Karpas-422 (cell line): Measurements from ENCODE around the gene NPPA. TPM values are rescaled to one million over a fixed set of nuclear protein-coding genes. Genes with fewer than 3 reads are reported as not detected.
A peak's percentile ranks its signal among the peaks of the same experiment; 100 is the strongest.
"Not testable (repeated sequence)": the region's sequence is repeated elsewhere in the genome, so short reads cannot be mapped to it uniquely, and the experiment has no call there.

Experiments
- DNase-seq: peaks from one replicate; pipeline ENCODE4 v3.0.0-alpha.2; 2015
- H2AFZ ChIP-seq: fragments of 200-600 bp; sonication (generic); 2 replicates; pipeline ENCODE4 v1.6.1; 2014; ENCODE audit warnings: antibody characterized with exemption, low read length, mixed read lengths
- H3K27ac ChIP-seq: fragments of 200-600 bp; sonication (generic); 2 replicates; pipeline ENCODE4 v1.5.1; 2014; ENCODE audit warnings: mild to moderate bottlenecking, low read length, moderate library complexity
- H3K27me3 ChIP-seq: fragments of 200-600 bp; sonication (generic); 2 replicates; pipeline ENCODE4 v1.6.1; 2014; ENCODE audit warnings: low read length, mixed read lengths
- H3K36me3 ChIP-seq: fragments of 200-600 bp; sonication (generic); 2 replicates; pipeline ENCODE4 v1.6.1; 2014; ENCODE audit warnings: low read length, mixed read lengths; ENCODE audit not compliant: insufficient read depth
- H3K4me1 ChIP-seq: fragments of 200-600 bp; sonication (generic); 2 replicates; pipeline ENCODE4 v1.6.1; 2014; ENCODE audit warnings: mild to moderate bottlenecking, low read length, mixed read lengths
- H3K4me2 ChIP-seq: fragments of 200-600 bp; sonication (generic); 2 replicates; pipeline ENCODE4 v1.6.1; 2014; ENCODE audit warnings: low read length, low read depth, mild to moderate bottlenecking; ENCODE audit not compliant: poor library complexity, severe bottlenecking
- H3K4me3 ChIP-seq: fragments of 200-600 bp; sonication (generic); 2 replicates; pipeline ENCODE4 v1.5.1; 2014; ENCODE audit warnings: mild to moderate bottlenecking, antibody characterized with exemption, low read length, mixed read lengths
- H3K79me2 ChIP-seq: fragments of 200-600 bp; sonication (generic); 2 replicates; pipeline ENCODE4 v1.6.1; 2014; ENCODE audit warnings: mild to moderate bottlenecking, low read length, mixed read lengths
- H3K9ac ChIP-seq: fragments of 200-600 bp; sonication (generic); 2 replicates; pipeline ENCODE4 v1.6.0; 2014; ENCODE audit warnings: low read length
- H3K9me2 ChIP-seq: fragments of 200-600 bp; sonication (generic), shearing (Covaris generic); replicated peaks from 2 replicates; pipeline ENCODE4 v1.6.0; 2014; ENCODE audit warnings: mild to moderate bottlenecking, low read length, moderate library complexity; ENCODE audit not compliant: insufficient read depth
- H3K9me3 ChIP-seq: fragments of 300-700, 200-600 bp; sonication (generic); 2 replicates; pipeline ENCODE4 v1.6.1; 2014; ENCODE audit warnings: low read length, mixed read lengths
- H4K20me1 ChIP-seq: fragments of 200-600 bp; sonication (generic); 2 replicates; pipeline ENCODE4 v1.6.1; 2014; ENCODE audit warnings: mild to moderate bottlenecking, antibody characterized with exemption, low read length, low read depth; ENCODE audit not compliant: insufficient read depth
- total RNA-seq: library from RNA; depleted of rRNA; stranded (reverse); fragments of >200 nt; shearing (Covaris generic); gene quantifications from 2 replicates; pipeline ENCODE4 v1.2.3, GENCODE V29; 2014; ENCODE audit warnings: low replicate concordance; rRNA removed

NPPA gene
- not detected in 2 replicates for total RNA-seq

GRCh38 chr1:11847667-11848372, at the start of gene NPPA:
TSS of gene NPPA (minus strand) at chr1:11847783. CDS start at chr1:11847684, 99 bp downstream.
- H3K27ac ChIP-seq = no peak within 1 kb of the TSS
- no peak for DNase-seq
- no peaks in the 10 kb centered on the region for H3K79me2 ChIP-seq

GRCh38 chr1:11894501-11894900, 46.9 kb upstream of the NPPA start:
- not testable (repeated sequence) for H3K27me3 ChIP-seq, H3K4me2 ChIP-seq, H3K36me3 ChIP-seq, H3K9ac ChIP-seq, H4K20me1 ChIP-seq, H3K27ac ChIP-seq, H3K9me2 ChIP-seq, DNase-seq, H3K79me2 ChIP-seq, H3K9me3 ChIP-seq, H3K4me1 ChIP-seq, H2AFZ ChIP-seq, H3K4me3 ChIP-seq

More at GRCh38 chr1:11847667-11848372, at the start of gene NPPA:
- peaks cover 10% of the 10 kb centered on the region for H3K4me1 ChIP-seq
- H3K36me3 ChIP-seq = peaks cover 21% of the 10 kb centered on the region
- no peak within 1 kb of the TSS for H3K4me3 ChIP-seq
- H3K9me3 ChIP-seq = no peaks in the 10 kb centered on the region
- H3K9me2 ChIP-seq = no peaks in the 10 kb centered on the region
- H3K9ac ChIP-seq = no peak within 1 kb of the TSS
- no peaks in the 10 kb centered on the region for H3K27me3 ChIP-seq
- H3K4me2 ChIP-seq = no peak within 1 kb of the TSS
- no peak within 1 kb of the TSS for H2AFZ ChIP-seq
- H4K20me1 ChIP-seq = peaks cover 40% of the 10 kb centered on the region

- DNase-seq = peak; percentile 86
- Histone ChIP-seq H2AFZ (no peak overlapping the region), H3K79me2 (no peaks in the 10 kb centered on the region), H3K4me2 (no peak overlapping the region), H3K9me3 (no peaks in the 10 kb centered on the region), H3K27ac (no peak overlapping the region), H3K9me2 (no peaks in the 10 kb centered on the region), H3K4me3 (no peak overlapping the region), H3K9ac (no peak overlapping the region), H3K4me1 (no peaks in the 10 kb centered on the region), H4K20me1 (no peaks in the 10 kb centered on the region), H3K27me3 (no peaks in the 10 kb centered on the region), H3K36me3 (no peaks in the 10 kb centered on the region)
Measured at GRCh38 chr1:11893907-11894251, 46.3 kb upstream of the NPPA start.

- H3K9me3 ChIP-seq = no peaks in the 10 kb centered on the region
- no peak overlapping the region for H3K27ac ChIP-seq
- H3K27me3 ChIP-seq = no peaks in the 10 kb centered on the region
- H3K36me3 ChIP-seq = no peaks in the 10 kb centered on the region
- no peak overlapping the region for H3K4me2 ChIP-seq
- no peaks in the 10 kb centered on the region for H3K9me2 ChIP-seq
- no peak overlapping the region for H3K4me3 ChIP-seq
- H3K79me2 ChIP-seq = no peaks in the 10 kb centered on the region
- no peaks in the 10 kb centered on the region for H4K20me1 ChIP-seq
- H3K4me1 ChIP-seq = no peaks in the 10 kb centered on the region
- no peak overlapping the region for H3K9ac ChIP-seq
- DNase-seq = no peak
- H2AFZ ChIP-seq = no peak overlapping the region
Measured at GRCh38 chr1:11891433-11892186, 44.0 kb upstream of the NPPA start.

GRCh38 chr1:11888877-11889208, 41.3 kb upstream of the NPPA start:
- Histone ChIP-seq H4K20me1 (no peaks in the 10 kb centered on the region), H3K9me2 (no peaks in the 10 kb centered on the region), H3K27ac (no peak overlapping the region), H3K27me3 (no peaks in the 10 kb centered on the region), H2AFZ (no peak overlapping the region), H3K4me1 (no peaks in the 10 kb centered on the region), H3K36me3 (no peaks in the 10 kb centered on the region), H3K4me2 (no peak overlapping the region), H3K9ac (no peak overlapping the region), H3K9me3 (no peaks in the 10 kb centered on the region), H3K4me3 (no peak overlapping the region), H3K79me2 (no peaks in the 10 kb centered on the region)
- DNase-seq = no peak

GRCh38 chr1:11888206-11888876, 40.8 kb upstream of the NPPA start:
- Histone ChIP-seq H3K36me3 (no peaks in the 10 kb centered on the region), H3K9ac (no peak overlapping the region), H3K4me3 (no peak overlapping the region)

GRCh38 chr1:11887666-11888007, 40.1 kb upstream of the NPPA start:
- Histone ChIP-seq H3K4me3 (no peak overlapping the region), H3K9me2 (no peaks in the 10 kb centered on the region), H3K27me3 (no peaks in the 10 kb centered on the region), H3K27ac (no peak overlapping the region), H3K79me2 (no peaks in the 10 kb centered on the region), H3K4me2 (no peak overlapping the region), H2AFZ (no peak overlapping the region), H3K4me1 (no peaks in the 10 kb centered on the region), H4K20me1 (no peaks in the 10 kb centered on the region), H3K9ac (no peak overlapping the region), H3K9me3 (no peaks in the 10 kb centered on the region), H3K36me3 (no peaks in the 10 kb centered on the region)
- no peak for DNase-seq

More at GRCh38 chr1:11888206-11888876, 40.8 kb upstream of the NPPA start:
- DNase-seq = no peak
- no peaks in the 10 kb centered on the region for H4K20me1 ChIP-seq
- no peak overlapping the region for H2AFZ ChIP-seq
- H3K4me1 ChIP-seq = no peaks in the 10 kb centered on the region
- no peaks in the 10 kb centered on the region for H3K27me3 ChIP-seq
- no peak overlapping the region for H3K27ac ChIP-seq
- no peaks in the 10 kb centered on the region for H3K9me3 ChIP-seq
- H3K4me2 ChIP-seq = no peak overlapping the region
- H3K79me2 ChIP-seq = no peaks in the 10 kb centered on the region
- no peaks in the 10 kb centered on the region for H3K9me2 ChIP-seq

- no peak overlapping the region for H3K4me3 ChIP-seq
- no peaks in the 10 kb centered on the region for H3K4me1 ChIP-seq
- no peak overlapping the region for H3K27ac ChIP-seq
- H3K79me2 ChIP-seq = no peaks in the 10 kb centered on the region
- no peaks in the 10 kb centered on the region for H3K9me3 ChIP-seq
- DNase-seq = no peak
- no peak overlapping the region for H3K9ac ChIP-seq
- no peak overlapping the region for H3K4me2 ChIP-seq
- H3K36me3 ChIP-seq = no peaks in the 10 kb centered on the region
- H4K20me1 ChIP-seq = no peaks in the 10 kb centered on the region
- H3K27me3 ChIP-seq = no peaks in the 10 kb centered on the region
- H3K9me2 ChIP-seq = no peaks in the 10 kb centered on the region
- no peak overlapping the region for H2AFZ ChIP-seq
Measured at GRCh38 chr1:11886986-11887665, 39.5 kb upstream of the NPPA start.
